ENCODE measurements around the gene PARD6B. TPM values are rescaled to one million over a fixed set of nuclear protein-coding genes. Genes with fewer than 3 reads are reported as not detected.

Gene PARD6B
- total and polyA plus RNA-seq, 2 of the 13 experiments (the other 11 are each of a cell fraction or from before 2014, with no cell fraction given), result 6.9 to 22.2 TPM

- 0 out of 2 replicates have a peak, but pooled peaks have one; percentile 13 for TF ChIP-seq ZHX2 (IDR thresholded peaks at IDR 0.05; ENCODE audit: low read depth)
- TF ChIP-seq ZHX2 (CRISPR knock-in tag; IDR thresholded peaks at IDR 0.05; ENCODE audit: borderline replicate concordance), result no peak
- TF ChIP-seq HMG20B (CRISPR knock-in tag; conservative IDR thresholded peaks at IDR 0.05), result no peak
- TF ChIP-seq SOX6 (IDR thresholded peaks at IDR 0.05), result no peak
- TF ChIP-seq SOX6 (CRISPR knock-in tag; IDR thresholded peaks at IDR 0.05), result peak; percentile 62; the same call in 1 of the 2 replicates
- no peak for TF ChIP-seq SMYD3 (CRISPR knock-in tag; IDR thresholded peaks at IDR 0.05)
- TF ChIP-seq SRY (CRISPR knock-in tag; IDR thresholded peaks at IDR 0.05), result no peak; the same call in none of the 2 replicates
- TF ChIP-seq, protein P1, sequence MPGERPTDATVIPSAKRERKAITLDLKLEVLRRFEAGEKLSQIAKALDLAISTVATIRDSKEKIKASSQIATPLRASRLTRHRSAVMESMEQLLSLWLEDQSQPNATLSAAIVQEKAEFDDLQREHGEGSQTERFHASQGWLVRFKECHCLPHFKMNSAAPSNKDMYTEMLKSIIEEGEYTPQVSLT (CRISPR knock-in tag; IDR thresholded peaks at IDR 0.05; ENCODE audit: borderline replicate concordance, low read depth), result peak; percentile 83; the same call in 1 of the 2 replicates
- TF ChIP-seq ZBTB39 (CRISPR knock-in tag; IDR thresholded peaks at IDR 0.05), result no peak
- TF ChIP-seq ZNF3 (CRISPR knock-in tag; IDR thresholded peaks at IDR 0.05), result no peak
- TF ChIP-seq, protein P2, sequence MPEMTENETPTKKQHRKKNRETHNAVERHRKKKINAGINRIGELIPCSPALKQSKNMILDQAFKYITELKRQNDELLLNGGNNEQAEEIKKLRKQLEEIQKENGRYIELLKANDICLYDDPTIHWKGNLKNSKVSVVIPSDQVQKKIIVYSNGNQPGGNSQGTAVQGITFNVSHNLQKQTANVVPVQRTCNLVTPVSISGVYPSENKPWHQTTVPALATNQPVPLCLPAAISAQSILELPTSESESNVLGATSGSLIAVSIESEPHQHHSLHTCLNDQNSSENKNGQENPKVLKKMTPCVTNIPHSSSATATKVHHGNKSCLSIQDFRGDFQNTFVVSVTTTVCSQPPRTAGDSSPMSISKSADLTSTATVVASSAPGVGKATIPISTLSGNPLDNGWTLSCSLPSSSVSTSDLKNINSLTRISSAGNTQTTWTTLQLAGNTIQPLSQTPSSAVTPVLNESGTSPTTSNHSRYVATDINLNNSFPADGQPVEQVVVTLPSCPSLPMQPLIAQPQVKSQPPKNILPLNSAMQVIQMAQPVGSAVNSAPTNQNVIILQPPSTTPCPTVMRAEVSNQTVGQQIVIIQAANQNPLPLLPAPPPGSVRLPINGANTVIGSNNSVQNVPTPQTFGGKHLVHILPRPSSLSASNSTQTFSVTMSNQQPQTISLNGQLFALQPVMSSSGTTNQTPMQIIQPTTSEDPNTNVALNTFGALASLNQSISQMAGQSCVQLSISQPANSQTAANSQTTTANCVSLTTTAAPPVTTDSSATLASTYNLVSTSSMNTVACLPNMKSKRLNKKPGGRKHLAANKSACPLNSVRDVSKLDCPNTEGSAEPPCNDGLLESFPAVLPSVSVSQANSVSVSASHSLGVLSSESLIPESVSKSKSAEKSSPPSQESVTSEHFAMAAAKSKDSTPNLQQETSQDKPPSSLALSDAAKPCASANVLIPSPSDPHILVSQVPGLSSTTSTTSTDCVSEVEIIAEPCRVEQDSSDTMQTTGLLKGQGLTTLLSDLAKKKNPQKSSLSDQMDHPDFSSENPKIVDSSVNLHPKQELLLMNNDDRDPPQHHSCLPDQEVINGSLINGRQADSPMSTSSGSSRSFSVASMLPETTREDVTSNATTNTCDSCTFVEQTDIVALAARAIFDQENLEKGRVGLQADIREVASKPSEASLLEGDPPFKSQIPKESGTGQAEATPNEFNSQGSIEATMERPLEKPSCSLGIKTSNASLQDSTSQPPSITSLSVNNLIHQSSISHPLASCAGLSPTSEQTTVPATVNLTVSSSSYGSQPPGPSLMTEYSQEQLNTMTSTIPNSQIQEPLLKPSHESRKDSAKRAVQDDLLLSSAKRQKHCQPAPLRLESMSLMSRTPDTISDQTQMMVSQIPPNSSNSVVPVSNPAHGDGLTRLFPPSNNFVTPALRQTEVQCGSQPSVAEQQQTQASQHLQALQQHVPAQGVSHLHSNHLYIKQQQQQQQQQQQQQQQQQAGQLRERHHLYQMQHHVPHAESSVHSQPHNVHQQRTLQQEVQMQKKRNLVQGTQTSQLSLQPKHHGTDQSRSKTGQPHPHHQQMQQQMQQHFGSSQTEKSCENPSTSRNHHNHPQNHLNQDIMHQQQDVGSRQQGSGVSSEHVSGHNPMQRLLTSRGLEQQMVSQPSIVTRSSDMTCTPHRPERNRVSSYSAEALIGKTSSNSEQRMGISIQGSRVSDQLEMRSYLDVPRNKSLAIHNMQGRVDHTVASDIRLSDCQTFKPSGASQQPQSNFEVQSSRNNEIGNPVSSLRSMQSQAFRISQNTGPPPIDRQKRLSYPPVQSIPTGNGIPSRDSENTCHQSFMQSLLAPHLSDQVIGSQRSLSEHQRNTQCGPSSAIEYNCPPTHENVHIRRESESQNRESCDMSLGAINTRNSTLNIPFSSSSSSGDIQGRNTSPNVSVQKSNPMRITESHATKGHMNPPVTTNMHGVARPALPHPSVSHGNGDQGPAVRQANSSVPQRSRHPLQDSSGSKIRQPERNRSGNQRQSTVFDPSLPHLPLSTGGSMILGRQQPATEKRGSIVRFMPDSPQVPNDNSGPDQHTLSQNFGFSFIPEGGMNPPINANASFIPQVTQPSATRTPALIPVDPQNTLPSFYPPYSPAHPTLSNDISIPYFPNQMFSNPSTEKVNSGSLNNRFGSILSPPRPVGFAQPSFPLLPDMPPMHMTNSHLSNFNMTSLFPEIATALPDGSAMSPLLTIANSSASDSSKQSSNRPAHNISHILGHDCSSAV (CRISPR knock-in tag; IDR thresholded peaks at IDR 0.05; ENCODE audit: borderline replicate concordance), result no peak
- no peak for TF ChIP-seq GTF2F1 (IDR thresholded peaks at IDR 0.05; ENCODE audit: low read length)
Observed at GRCh38 chr20:50728981-50729874, 2.2 kb upstream of the PARD6B start (continued).

Data from HepG2 (cell line).